HG03432 (cell line): ENCODE data around the gene FAM193A.
"Not testable (repeated sequence)": the region's sequence is repeated elsewhere in the genome, so short reads cannot be mapped to it uniquely, and the experiment has no call there.

Experiments used
- ATAC-seq: cut with Tn5 transposase; IDR thresholded peaks from one replicate; pipeline ENCODE4 v1.9.1; 2021; ENCODE audit warnings: mild to moderate bottlenecking, moderate library complexity; ENCODE audit not compliant: unreplicated experiment

The FAM193A gene

GRCh38 chr4:2721586-2721985 is 185.1 kb downstream of the FAM193A start:
- no peak for ATAC-seq

- no peak for ATAC-seq
Measured at GRCh38 chr4:2722033-2722432, 185.6 kb downstream of the FAM193A start.

- ATAC-seq = no peak
Measured at GRCh38 chr4:2723751-2724150, 187.3 kb downstream of the FAM193A start.

GRCh38 chr4:2725380-2725779 is 188.9 kb downstream of the FAM193A start:
- no peak for ATAC-seq

GRCh38 chr4:2726881-2727280 is 190.4 kb downstream of the FAM193A start:
- not testable (repeated sequence) for ATAC-seq

- no peak for ATAC-seq
Measured at GRCh38 chr4:2728221-2728620, 191.8 kb downstream of the FAM193A start.

- no peak for ATAC-seq
Measured at GRCh38 chr4:2728806-2729532, 192.5 kb downstream of the FAM193A start.

- ATAC-seq = no peak
Measured at GRCh38 chr4:2729533-2729875, 193.1 kb downstream of the FAM193A start.

GRCh38 chr4:2731907-2732317 is 195.5 kb downstream of the FAM193A start:
- ATAC-seq = no peak

- no peak for ATAC-seq
Measured at GRCh38 chr4:2732526-2732925, 196.1 kb downstream of the FAM193A start.

- ATAC-seq = no peak
Measured at GRCh38 chr4:2733001-2733843, 196.8 kb downstream of the FAM193A start.

GRCh38 chr4:2733844-2734574 is 197.6 kb downstream of the FAM193A start:
- no peak for ATAC-seq

GRCh38 chr4:2734612-2735011 is 198.2 kb downstream of the FAM193A start:
- no peak for ATAC-seq

GRCh38 chr4:2735869-2736268 is 199.4 kb downstream of the FAM193A start:
- ATAC-seq = no peak

GRCh38 chr4:2738296-2738695 is 201.8 kb downstream of the FAM193A start:
- not testable (repeated sequence) for ATAC-seq

- ATAC-seq = no peak
Measured at GRCh38 chr4:2741626-2742025, 205.2 kb downstream of the FAM193A start.

GRCh38 chr4:2742081-2742822 is 205.8 kb downstream of the FAM193A start:
- ATAC-seq = no peak

- no peak for ATAC-seq
Measured at GRCh38 chr4:2742823-2743517, 206.5 kb downstream of the FAM193A start.

GRCh38 chr4:2743518-2744445 is 207.3 kb downstream of the FAM193A start:
- ATAC-seq = no peak
